HTR-8/SVneo (cell line): ENCODE measurements around the gene ACTRT3.
"Not testable (repeated sequence)": the region's sequence is repeated elsewhere in the genome, so short reads cannot be mapped to it uniquely, and the experiment has no call there.

Experiments
- DNase-seq: peaks from one replicate; pipeline ENCODE4 v3.0.0; 2011; ENCODE audit warnings: low spot score, mixed read lengths; ENCODE audit not compliant: insufficient read length
- FAIRE-seq: peaks from 2 replicates; lab custom pipeline; 2011; peaks lifted over from hg19 to GRCh38; lab: Jason Lieb, UNC

ACTRT3 gene

GRCh38 chr3:169772897-169773816, 3.8 kb upstream of the ACTRT3 start, which contains the start of gene MYNN:
MYNN (plus strand) TSS chr3:169773396; CDS start chr3:169774296, 900 bp downstream.
- FAIRE-seq (peak; percentile 97), DNase-seq (peak; percentile 76)

GRCh38 chr3:169772305-169772896, 3.0 kb upstream of the ACTRT3 start:
- no peak for FAIRE-seq
- DNase-seq: no peak

GRCh38 chr3:169771497-169772304, 2.3 kb upstream of the ACTRT3 start:
- FAIRE-seq (no peak), DNase-seq (no peak)

GRCh38 chr3:169764882-169765612, 4.3 kb downstream of the ACTRT3 start, which contains the start of gene TERC:
TERC (minus strand) TSS chr3:169765060.
- DNase-seq (peak; percentile 86), FAIRE-seq (peak; percentile 68)

GRCh38 chr3:169764312-169764881, 5.0 kb downstream of the ACTRT3 start:
- FAIRE-seq (no peak), DNase-seq (no peak)

- FAIRE-seq (no peak), DNase-seq (no peak)
Measured at GRCh38 chr3:169760479-169760878, 8.9 kb downstream of the ACTRT3 start.

- FAIRE-seq (no peak), DNase-seq (no peak)
Measured at GRCh38 chr3:169759256-169759655, 10.1 kb downstream of the ACTRT3 start.

- FAIRE-seq (no peak), DNase-seq (no peak)
Measured at GRCh38 chr3:169758359-169758994, 10.9 kb downstream of the ACTRT3 start.

GRCh38 chr3:169755488-169755887, 13.9 kb downstream of the ACTRT3 start:
- no peak for DNase-seq
- no peak for FAIRE-seq

- DNase-seq: no peak
- FAIRE-seq: no peak
Measured at GRCh38 chr3:169754711-169755110, 14.7 kb downstream of the ACTRT3 start.

GRCh38 chr3:169751875-169752274, 17.5 kb downstream of the ACTRT3 start:
- FAIRE-seq (no peak), DNase-seq (no peak)

- no peak for FAIRE-seq
- no peak for DNase-seq
Measured at GRCh38 chr3:169750665-169751064, 18.7 kb downstream of the ACTRT3 start.

- FAIRE-seq: no peak
- no peak for DNase-seq
Measured at GRCh38 chr3:169748670-169749069, 20.7 kb downstream of the ACTRT3 start.

- FAIRE-seq (no peak), DNase-seq (no peak)
Measured at GRCh38 chr3:169746924-169747323, 22.4 kb downstream of the ACTRT3 start.

- no peak for FAIRE-seq
- DNase-seq: peak; percentile 21
Measured at GRCh38 chr3:169744366-169745054, 24.9 kb downstream of the ACTRT3 start.

GRCh38 chr3:169739067-169739466, 30.3 kb downstream of the ACTRT3 start:
- no peak for DNase-seq
- FAIRE-seq: no peak

- DNase-seq, FAIRE-seq: not testable (repeated sequence)
Measured at GRCh38 chr3:169731857-169732256, 37.5 kb downstream of the ACTRT3 start.

GRCh38 chr3:169722724-169723123, 46.6 kb downstream of the ACTRT3 start:
- FAIRE-seq (no peak), DNase-seq (no peak)
